ENCODE measurements around the gene GPRIN2. TPM values are rescaled to one million over a fixed set of nuclear protein-coding genes. Genes with fewer than 3 reads are reported as not detected.

The GPRIN2 gene
- total RNA-seq, 4 donors from 2014 or later, result 32.8 to 61.2 (median 40.4) TPM

DNA sequence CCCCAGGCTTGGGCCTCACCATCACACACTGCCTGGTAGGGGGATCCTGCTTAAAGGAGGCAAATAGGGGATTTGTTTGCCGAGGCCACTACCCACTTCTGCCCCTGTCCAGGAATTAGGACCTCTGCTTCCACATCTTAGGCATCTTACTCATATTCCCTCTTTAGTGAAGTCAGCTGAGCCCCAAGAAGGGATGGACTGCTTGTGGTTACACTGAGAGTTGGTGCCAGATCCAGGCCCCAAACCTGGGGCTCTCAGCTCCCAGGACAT lies 1.6 kb upstream of the GPRIN2 start:
- Histone ChIP-seq H3K4me3 (no peak overlapping the region), H3K27ac (no peak overlapping the region), H3K36me3 (no peaks in the 10 kb centered on the region), H3K9me3 (no peaks in the 10 kb centered on the region), H3K4me1 (peaks cover 19% of the 10 kb centered on the region), H3K27me3 (peaks cover 65% of the 10 kb centered on the region)
- TF ChIP-seq POLR2AphosphoS5 (IDR thresholded peaks at IDR 0.05) (no peak), POLR2A (IDR thresholded peaks at IDR 0.05) (no peak), EP300 (IDR thresholded peaks at IDR 0.05) (no peak)
- TF ChIP-seq, protein P1, sequence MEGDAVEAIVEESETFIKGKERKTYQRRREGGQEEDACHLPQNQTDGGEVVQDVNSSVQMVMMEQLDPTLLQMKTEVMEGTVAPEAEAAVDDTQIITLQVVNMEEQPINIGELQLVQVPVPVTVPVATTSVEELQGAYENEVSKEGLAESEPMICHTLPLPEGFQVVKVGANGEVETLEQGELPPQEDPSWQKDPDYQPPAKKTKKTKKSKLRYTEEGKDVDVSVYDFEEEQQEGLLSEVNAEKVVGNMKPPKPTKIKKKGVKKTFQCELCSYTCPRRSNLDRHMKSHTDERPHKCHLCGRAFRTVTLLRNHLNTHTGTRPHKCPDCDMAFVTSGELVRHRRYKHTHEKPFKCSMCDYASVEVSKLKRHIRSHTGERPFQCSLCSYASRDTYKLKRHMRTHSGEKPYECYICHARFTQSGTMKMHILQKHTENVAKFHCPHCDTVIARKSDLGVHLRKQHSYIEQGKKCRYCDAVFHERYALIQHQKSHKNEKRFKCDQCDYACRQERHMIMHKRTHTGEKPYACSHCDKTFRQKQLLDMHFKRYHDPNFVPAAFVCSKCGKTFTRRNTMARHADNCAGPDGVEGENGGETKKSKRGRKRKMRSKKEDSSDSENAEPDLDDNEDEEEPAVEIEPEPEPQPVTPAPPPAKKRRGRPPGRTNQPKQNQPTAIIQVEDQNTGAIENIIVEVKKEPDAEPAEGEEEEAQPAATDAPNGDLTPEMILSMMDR (IDR thresholded peaks at IDR 0.05), result no peak
- DNase-seq (ENCODE audit: low spot score in 2 of 2), result no peak
- WGBS, result 25% methylated on average over 1 of the region's 1 CpG

DNA sequence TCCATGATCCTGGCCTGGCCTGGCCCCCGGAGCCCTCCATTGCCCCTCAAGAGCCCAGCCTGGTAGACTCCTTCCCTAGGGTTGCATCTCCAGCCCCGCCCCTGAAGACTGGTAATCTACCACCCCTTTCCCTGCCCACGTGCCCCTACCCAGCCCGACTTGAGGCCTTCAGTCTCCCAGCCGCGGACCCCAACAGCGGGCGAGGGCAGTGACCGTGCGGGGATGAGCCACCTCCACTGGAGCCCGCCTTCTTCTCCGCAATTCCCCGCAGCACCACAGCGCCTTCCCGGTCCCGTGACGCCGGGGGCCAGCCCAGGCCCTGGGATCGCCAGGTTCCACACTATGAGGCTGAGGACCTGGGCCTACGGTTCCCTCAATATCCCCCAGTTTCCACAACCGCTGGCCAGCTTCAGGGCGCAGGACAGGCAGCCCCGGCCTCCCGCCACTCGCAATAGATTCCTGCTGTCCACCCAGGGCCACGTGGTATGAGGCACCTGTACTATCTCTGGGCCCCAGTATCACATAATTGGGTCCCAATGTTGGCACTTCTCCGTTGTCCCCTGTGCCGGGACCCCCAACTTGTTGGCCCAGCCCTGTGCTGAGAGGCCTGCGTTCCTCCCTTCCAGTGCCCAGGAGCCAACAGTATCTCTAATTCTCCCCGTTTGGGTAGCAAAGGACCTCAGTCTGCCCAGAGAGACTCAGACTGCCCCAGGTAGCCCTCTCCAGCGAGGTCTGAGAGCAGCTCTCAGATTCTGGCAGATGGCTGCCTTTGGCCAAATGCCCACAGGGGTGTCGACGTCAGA lies 1.1 kb upstream of the GPRIN2 start:
- Histone ChIP-seq H3K9me3 (no peaks in the 10 kb centered on the region), H3K4me3 (no peak overlapping the region), H3K27ac (no peak overlapping the region), H3K36me3 (no peaks in the 10 kb centered on the region), H3K4me1 (peaks cover 19% of the 10 kb centered on the region), H3K27me3 (peaks cover 65% of the 10 kb centered on the region)
- WGBS, result 87% methylated on average over 33 of the region's 33 CpGs
- peak; percentile 74 to 88 for DNase-seq (ENCODE audit: low spot score in 2 of 2)
- TF ChIP-seq POLR2AphosphoS5 (IDR thresholded peaks at IDR 0.05), result no peak
- no peak for TF ChIP-seq POLR2A (IDR thresholded peaks at IDR 0.05)
- TF ChIP-seq, protein P1 (IDR thresholded peaks at IDR 0.05), result no peak

DNA sequence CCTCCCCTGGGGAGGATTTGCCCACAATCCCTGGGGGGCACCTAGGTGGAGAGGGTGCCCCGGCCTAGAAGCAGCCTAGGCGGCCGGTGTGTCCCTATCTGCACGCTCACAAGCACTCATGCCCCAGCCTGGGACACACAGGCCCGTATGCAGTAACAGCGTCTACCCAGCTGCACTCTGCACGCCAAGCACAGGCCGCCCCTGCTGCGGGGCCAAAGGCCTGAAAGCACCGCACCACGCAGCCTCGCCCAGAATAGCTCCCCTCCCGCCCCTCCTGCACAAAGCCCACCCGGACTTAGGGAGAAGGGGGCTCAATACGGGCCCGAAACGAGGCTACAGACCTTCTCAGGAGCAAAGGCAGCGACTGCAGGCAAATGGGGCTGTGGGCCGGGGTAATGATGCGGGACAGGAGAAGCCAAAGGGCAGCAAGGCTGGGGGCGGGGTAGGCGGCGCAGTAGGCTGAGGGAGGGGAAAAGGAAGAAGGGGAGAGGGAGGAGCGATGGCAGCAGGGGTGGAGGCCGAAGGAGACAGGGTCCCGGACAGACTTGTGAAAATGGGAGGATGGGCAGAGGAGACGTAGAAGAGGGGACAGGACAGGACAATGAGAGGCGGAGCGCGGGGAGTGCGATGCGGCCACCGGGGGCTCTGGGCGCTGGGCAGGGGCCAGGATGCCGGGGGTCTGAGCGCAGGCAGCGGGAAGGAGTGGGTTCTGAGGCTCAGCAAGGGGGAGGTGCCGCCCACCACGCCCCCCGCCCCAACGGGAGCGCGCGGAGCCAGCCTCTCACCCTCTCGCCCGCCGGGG lies 544 bp downstream of the GPRIN2 start:
- 16% methylated on average over 46 of the region's 47 CpGs for WGBS
- peak; percentile 78 to 83 for DNase-seq (ENCODE audit: low spot score in 2 of 2)
- H3K27ac ChIP-seq, result peak overlapping the region; percentile 20

DNA sequence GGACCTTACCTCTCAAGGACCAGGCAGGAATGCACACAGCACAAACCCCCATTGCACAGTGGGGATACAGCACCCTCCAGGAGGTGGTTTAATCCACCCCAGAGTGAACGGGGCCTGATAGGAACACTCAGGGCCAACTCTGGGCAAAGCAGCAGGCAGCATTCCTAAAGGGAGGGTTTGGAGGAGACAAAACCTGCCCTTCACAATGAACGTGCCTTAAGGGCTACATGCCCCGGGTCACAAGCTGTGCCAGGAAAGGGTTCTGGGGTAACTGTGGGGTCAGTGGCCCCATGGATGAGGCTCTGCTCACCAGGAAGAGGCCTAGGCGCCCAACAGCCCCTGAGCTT lies 1.1 kb downstream of the GPRIN2 start:
- no peaks in the 10 kb centered on the region for H3K36me3 ChIP-seq
- DNase-seq (ENCODE audit: low spot score in 2 of 2), result no peak
- H3K27ac ChIP-seq, result no peak overlapping the region
- peak overlapping the region; percentile 63 for H3K4me3 ChIP-seq
- H3K9me3 ChIP-seq, result no peaks in the 10 kb centered on the region
- peaks cover 19% of the 10 kb centered on the region for H3K4me1 ChIP-seq
- no peak for TF ChIP-seq POLR2A (IDR thresholded peaks at IDR 0.05)
- TF ChIP-seq, protein P1 (IDR thresholded peaks at IDR 0.05), result no peak
- no peak for TF ChIP-seq POLR2AphosphoS5 (IDR thresholded peaks at IDR 0.05)
- TF ChIP-seq EP300 (IDR thresholded peaks at IDR 0.05), result no peak
- H3K27me3 ChIP-seq, result peaks cover 56% of the 10 kb centered on the region
- 50% methylated on average over 4 of the region's 4 CpGs for WGBS

More for the DNA sequence above, 544 bp downstream of the GPRIN2 start:
- Histone ChIP-seq H3K4me1 (peaks cover 19% of the 10 kb centered on the region), H3K4me3 (peak overlapping the region; percentile 63), H3K36me3 (no peaks in the 10 kb centered on the region), H3K27me3 (peaks cover 62% of the 10 kb centered on the region), H3K9me3 (no peaks in the 10 kb centered on the region)
- TF ChIP-seq, protein P1 (IDR thresholded peaks at IDR 0.05), result no peak
- TF ChIP-seq POLR2AphosphoS5 (IDR thresholded peaks at IDR 0.05), result no peak

DNA sequence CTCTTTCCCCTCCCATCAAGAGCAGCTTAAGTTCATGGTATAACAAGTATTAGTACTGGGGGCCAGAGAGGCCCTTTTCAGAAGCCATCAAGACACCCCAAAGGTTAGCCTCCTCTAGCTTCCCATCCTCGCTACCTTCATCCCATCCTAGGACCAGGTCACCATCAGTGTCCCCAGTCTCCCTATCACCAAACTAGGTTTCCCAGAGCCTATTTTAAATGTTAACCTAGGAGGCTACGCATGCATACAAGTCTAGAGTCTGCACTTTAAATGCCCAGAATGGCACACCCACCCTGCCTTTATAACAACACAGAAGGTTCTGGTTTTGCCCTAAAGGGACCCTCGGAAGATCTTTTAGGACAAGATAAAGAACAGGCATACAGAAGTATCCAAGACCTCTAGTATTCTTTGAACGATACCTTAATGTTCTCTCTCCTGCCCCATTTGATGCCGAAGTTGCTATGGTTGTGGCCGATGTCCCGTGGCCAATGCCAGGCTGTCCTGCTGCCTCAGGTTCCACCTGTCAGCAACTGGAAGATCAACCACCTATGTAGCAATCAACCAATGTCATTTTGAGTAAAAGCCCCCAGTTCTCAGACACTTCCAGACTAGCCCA lies 2.2 kb downstream of the GPRIN2 start:
- Histone ChIP-seq H3K27me3 (peaks cover 48% of the 10 kb centered on the region), H3K9me3 (no peaks in the 10 kb centered on the region), H3K36me3 (no peaks in the 10 kb centered on the region), H3K4me3 (no peak overlapping the region), H3K4me1 (peaks cover 19% of the 10 kb centered on the region), H3K27ac (no peak overlapping the region)
- TF ChIP-seq POLR2AphosphoS5 (IDR thresholded peaks at IDR 0.05), result no peak
- TF ChIP-seq POLR2A (IDR thresholded peaks at IDR 0.05), result no peak
- TF ChIP-seq, protein P1 (IDR thresholded peaks at IDR 0.05), result no peak
- no peak for TF ChIP-seq EP300 (IDR thresholded peaks at IDR 0.05)
- WGBS, result 87% methylated on average over 7 of the region's 7 CpGs
- peak in 1 of 2 donors; percentile 36 for DNase-seq (ENCODE audit: low spot score in 2 of 2)
